Esophagus muscularis mucosa (tissue), 3 donors: Measurements from ENCODE around the gene LITAF.

ENCODE experiments used
- POLR2A ChIP-seq: fragments of 450-650 bp; IDR thresholded peaks from one replicate; pipeline ENCODE4 v1.6.1; 2017; ENCODE audit warnings: antibody characterized with exemption, moderate library complexity, mild to moderate bottlenecking, low read depth
- POLR2AphosphoS5 ChIP-seq, 2 donors: sonication (generic); formaldehyde crosslinking; IDR thresholded peaks; one replicate each; pipeline ENCODE4 v1.6.1; 2017; ENCODE audit warnings: antibody characterized with exemption in 2 of 2
- TF ChIP-seq, protein P1 (sequence below), 3 experiments: fragments of 200-600 bp in 2 of 3; fragments of 450-650 bp in 1 of 3; sonication (generic) in 2 of 3; IDR thresholded peaks; one replicate each; pipeline ENCODE4 v1.5.1; 2017 to 2019; ENCODE audit warnings: antibody characterized with exemption in 3 of 3, mild to moderate bottlenecking in 2 of 3, moderate library complexity in 1 of 3

DNA sequence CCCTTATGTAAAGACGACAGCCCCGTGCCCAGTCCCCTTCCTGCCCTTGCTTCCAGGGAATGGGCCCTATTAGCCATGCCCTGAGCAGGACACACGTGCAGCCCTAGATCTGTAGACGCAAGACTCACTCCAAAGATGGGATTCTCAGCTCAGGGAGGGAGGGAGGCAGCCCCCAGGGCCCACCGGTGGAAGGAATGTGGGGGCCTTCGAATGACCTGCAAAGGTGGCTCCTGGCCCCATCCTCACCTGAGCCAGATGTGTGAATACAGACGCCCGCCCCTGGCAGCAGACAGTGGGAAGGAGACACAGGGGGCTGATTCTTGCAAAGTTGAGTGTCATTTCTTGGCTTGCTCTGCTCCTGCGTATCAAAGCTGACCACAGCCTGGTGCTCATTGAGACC, 47.8 kb downstream of the LITAF start:
- TF ChIP-seq POLR2A = no peak
- TF ChIP-seq, protein P1, sequence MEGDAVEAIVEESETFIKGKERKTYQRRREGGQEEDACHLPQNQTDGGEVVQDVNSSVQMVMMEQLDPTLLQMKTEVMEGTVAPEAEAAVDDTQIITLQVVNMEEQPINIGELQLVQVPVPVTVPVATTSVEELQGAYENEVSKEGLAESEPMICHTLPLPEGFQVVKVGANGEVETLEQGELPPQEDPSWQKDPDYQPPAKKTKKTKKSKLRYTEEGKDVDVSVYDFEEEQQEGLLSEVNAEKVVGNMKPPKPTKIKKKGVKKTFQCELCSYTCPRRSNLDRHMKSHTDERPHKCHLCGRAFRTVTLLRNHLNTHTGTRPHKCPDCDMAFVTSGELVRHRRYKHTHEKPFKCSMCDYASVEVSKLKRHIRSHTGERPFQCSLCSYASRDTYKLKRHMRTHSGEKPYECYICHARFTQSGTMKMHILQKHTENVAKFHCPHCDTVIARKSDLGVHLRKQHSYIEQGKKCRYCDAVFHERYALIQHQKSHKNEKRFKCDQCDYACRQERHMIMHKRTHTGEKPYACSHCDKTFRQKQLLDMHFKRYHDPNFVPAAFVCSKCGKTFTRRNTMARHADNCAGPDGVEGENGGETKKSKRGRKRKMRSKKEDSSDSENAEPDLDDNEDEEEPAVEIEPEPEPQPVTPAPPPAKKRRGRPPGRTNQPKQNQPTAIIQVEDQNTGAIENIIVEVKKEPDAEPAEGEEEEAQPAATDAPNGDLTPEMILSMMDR (IDR thresholded peaks at IDR 0.05) = no peak
- TF ChIP-seq POLR2AphosphoS5 (IDR thresholded peaks at IDR 0.05) = no peak
